GM19193 (cell line): Measurements from ENCODE around the gene CPAMD8.

Experiments used
- POLR2A ChIP-seq: IDR thresholded peaks from 4 replicates; pipeline ENCODE4 v1.6.1; 2011; ENCODE audit not compliant: insufficient read depth, insufficient read length; ENCODE audit errors: extremely low read depth

Gene CPAMD8

DNA sequence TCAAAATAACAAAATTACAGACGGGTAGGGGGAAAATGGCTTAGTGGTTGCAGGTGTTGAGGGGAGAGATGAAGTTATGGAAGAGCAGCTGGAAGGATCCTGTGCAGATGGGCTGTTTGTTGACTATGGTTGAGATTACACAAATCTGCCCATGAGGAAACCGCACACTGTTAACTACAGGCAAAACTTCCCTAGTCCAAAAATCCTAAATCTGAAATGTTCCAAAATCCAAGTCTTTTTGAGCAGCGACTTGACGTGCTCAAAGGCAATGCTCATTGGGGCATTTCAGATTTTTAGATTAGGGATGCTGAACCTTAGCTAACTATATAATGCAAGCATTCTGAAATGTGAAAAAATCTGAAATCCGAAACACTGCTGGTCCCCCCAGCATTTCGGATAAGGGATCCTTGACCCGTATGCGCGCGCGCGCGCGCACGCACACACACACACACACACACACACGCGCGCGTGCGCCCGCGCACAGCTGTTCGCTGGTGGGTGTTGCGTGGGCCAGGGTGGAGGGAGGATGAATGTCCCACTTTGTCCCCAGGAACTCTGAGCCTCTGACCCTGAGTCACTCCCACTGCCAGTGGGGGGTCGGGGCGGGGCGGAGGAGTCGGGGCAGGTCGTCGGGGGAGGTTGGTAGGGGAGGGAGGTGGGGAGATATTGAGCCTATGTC is 131.0 kb downstream of the CPAMD8 start:
- TF ChIP-seq POLR2A = no peak

DNA sequence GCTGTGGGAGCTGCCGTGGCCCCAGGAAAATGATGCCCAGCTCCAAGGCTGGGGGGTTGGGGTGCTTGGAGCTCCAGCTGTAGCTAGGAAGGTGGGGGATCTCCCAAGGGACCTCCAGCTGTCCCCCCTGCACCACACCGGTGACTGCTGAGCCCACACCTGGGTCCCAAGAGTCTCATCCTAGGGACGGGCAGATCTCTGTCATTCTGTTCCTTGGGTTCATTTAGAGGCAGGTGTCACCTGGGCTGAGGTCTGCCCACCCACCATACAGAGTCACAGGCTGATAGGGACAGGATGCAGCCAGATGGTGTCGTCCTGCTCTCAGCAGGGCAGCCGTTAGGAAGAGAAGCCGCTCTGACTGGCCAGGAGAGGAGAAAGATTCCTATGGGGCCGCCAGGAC is 132.5 kb downstream of the CPAMD8 start:
- no peak for TF ChIP-seq POLR2A

DNA sequence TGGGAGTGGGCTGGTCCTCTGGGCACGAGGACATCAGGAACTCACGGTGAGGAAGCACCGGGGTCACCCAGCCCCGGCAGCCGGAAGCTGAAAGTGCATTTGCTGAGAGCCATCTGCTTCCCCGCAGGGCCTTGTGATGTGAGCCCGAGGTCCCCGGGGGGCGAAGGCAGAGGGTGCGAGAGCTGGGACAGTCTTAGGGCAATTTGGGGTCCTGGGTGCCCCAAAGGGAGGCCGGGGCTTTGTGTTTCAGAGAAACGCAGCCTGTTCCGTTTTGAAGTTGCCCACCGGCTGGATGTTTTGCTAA is 133.0 kb downstream of the CPAMD8 start:
- peak; percentile 6 for TF ChIP-seq POLR2A

DNA sequence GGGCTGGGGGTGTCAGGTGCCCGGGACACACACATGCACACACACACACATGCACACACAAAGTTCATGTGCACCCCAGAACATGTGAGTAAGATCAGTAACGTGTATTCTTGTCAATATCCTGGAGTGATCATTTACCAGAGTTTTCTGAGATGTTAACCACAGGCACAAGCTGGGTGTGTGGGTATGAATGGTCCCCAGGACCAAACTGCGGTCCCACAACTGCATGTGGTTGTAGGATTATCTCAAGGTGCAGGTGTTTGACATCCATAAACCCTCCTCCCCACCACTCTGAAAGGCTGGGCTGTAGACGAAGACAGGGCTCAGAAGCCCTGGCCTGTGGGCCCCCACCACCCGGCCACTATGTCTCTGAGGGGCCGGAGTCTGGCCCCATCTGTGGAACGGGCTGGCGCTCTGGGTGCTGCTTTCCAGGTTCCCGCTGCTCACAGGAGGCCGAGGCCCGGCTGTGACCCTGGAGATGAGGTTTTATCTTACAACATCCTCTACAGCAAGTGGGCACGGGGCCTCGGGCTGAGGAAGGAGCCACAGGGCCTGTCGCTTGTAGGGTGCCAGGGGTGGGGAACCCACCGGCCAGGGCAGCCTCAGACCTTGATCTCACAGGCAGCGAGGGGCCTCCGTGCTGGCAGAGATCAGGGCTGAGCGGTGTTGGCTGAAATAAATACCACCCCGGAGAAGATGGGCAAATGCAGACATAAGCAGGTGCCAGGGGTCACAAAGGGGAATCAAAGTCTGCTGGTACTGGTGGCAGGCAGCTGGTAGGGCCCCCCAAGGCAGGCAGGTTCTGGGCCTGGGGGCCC is 133.5 kb downstream of the CPAMD8 start:
- TF ChIP-seq POLR2A = peak; percentile 15

DNA sequence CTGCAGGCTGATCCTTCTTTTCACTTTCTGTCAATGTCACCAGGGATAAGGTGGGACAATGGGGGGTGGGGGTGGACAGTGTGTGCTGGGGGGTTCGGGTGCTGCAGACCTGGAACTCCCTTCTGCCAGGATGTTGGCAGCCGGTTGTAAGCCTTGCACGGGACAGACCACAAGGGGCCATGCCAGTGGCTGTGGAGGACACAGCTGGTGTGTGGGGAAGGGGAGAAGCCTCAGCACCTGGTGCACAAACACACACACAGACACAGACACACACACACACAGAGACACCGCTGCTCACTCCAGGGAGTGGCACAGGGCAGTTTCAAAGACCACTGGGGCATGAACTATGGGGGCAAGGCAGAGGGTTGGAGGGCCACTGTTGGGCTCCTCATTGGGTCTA is 134.2 kb downstream of the CPAMD8 start:
- no peak for TF ChIP-seq POLR2A

DNA sequence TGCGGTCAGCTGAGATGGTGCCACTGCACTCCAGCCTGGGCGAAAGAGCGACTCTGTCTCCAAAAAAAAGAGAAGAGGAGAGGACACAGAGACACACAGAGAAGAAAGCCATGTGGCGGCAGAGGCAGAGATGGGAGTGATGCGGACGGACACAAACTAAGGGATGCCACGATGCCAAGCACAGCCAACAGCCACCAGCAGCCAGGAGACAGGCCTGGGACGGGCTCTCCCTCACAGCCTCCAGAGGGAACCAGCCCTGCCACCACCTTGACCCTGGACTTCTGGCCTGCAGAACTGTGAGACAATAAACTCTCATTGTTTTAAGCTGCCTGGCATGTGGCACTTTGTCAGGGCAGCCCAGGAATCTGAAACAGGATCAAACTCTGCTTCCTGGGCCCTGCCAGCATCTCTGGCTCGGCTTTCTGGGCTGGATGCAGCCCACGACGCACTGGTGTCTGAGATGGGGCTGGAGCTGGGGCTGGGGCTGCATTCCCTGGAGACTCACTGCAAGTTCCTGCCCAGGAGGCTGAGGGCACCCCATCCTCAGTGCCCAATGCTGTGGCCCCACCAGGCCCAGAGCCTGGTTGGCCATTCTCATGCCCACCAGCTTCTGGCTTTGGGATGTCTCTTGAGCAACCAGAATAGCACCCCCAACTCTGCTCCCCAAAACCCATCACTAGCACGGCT is 134.8 kb downstream of the CPAMD8 start:
- TF ChIP-seq POLR2A = no peak

DNA sequence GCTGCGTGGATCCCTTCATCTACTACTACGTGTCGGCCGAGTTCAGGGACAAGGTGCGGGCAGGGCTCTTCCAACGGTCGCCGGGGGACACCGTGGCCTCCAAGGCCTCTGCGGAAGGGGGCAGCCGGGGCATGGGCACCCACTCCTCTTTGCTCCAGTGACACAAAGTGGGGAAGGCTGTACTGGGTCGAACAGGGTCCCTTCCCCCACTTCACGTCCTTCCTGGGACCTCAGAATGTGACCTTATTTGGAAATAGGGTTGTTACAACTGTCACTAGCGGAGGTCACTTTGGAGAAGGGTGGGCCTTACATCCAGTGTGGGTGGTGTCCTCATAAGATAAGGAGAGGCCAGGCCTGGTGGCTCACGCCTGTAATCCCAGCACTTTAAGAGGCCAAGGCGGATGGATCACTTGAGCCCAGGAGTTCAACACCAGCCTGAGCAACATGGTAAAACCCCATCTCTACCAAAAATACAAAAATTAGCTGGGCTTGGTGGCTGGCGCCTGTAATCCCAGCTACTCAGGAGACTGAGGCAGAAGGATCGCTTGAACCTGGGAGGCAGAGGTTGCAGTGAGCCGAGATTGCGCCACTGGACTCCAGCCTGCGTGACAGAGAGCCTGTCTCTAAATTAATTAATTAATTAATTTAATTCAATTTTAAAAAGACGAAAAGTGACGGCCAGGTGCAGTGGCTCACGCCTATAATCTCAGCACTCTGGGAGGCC is 136.0 kb downstream of the CPAMD8 start:
- no peak for TF ChIP-seq POLR2A

DNA sequence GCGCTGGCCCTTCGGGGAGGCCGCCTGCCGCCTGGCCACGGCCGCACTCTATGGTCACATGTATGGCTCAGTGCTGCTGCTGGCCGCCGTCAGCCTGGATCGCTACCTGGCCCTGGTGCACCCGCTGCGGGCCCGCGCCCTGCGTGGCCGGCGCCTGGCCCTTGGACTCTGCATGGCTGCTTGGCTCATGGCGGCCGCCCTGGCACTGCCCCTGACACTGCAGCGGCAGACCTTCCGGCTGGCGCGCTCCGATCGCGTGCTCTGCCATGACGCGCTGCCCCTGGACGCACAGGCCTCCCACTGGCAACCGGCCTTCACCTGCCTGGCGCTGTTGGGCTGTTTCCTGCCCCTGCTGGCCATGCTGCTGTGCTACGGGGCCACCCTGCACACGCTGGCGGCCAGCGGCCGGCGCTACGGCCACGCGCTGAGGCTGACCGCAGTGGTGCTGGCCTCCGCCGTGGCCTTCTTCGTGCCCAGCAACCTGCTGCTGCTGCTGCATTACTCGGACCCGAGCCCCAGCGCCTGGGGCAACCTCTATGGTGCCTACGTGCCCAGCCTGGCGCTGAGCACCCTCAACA is 136.6 kb downstream of the CPAMD8 start:
- no peak for TF ChIP-seq POLR2A

DNA sequence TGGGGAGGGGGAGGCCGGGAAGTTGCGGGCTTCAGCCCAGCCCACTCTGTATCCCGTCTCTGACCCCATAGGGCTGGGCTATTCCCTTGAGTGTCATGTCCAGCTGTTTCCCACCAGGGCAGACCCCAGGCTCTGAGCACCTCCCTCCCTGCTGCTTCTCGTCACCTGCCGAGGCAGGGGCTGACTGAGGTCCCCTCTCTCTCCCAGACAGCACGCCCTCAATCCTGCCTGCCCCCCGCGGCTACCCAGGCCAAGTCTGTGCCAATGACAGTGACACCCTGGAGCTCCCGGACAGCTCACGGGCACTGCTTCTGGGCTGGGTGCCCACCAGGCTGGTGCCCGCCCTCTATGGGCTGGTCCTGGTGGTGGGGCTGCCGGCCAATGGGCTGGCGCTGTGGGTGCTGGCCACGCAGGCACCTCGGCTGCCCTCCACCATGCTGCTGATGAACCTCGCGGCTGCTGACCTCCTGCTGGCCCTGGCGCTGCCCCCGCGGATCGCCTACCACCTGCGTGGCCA is 137.2 kb downstream of the CPAMD8 start:
- TF ChIP-seq POLR2A = no peak

DNA sequence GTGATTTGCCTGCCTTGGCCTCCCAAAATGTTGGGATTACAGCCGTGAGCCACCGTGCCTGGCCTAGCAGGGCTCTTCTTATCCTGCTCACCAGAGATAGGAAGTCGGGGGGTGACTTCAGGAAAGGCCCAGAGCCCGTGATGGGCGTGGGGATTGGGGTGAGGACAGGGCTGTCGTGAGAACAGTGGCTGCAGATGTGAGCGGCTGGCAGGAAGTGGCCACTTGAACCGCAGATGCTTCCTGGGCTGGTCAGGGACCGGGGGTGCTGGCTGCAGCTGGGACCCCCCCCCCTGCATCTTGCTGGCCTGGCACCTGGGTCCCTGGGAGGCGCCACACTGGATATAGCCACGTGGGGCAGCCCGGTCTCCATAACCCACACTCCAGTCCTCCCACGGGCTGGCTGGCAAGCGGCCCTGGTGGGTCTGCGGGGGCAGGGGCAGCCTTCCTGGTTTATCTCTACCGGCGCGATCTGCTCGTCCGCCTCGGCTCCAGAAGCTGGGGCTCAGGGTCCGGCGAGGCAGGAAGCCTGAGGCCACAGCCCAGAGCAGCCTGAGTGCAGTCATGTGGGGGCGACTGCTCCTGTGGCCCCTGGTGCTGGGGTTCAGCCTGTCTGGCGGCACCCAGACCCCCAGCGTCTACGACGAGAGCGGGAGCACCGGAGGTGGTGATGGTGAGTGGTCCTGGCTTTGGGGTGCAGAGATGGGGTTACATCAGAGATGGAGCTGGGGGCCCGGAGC is 137.8 kb downstream of the CPAMD8 start, which contains the start of gene F2RL3:
Gene F2RL3 (plus strand): TSS at position 371 of the 737 bp plus-strand sequence. CDS start 191 bp downstream, at position 562.
- TF ChIP-seq POLR2A = peak; percentile 45

DNA sequence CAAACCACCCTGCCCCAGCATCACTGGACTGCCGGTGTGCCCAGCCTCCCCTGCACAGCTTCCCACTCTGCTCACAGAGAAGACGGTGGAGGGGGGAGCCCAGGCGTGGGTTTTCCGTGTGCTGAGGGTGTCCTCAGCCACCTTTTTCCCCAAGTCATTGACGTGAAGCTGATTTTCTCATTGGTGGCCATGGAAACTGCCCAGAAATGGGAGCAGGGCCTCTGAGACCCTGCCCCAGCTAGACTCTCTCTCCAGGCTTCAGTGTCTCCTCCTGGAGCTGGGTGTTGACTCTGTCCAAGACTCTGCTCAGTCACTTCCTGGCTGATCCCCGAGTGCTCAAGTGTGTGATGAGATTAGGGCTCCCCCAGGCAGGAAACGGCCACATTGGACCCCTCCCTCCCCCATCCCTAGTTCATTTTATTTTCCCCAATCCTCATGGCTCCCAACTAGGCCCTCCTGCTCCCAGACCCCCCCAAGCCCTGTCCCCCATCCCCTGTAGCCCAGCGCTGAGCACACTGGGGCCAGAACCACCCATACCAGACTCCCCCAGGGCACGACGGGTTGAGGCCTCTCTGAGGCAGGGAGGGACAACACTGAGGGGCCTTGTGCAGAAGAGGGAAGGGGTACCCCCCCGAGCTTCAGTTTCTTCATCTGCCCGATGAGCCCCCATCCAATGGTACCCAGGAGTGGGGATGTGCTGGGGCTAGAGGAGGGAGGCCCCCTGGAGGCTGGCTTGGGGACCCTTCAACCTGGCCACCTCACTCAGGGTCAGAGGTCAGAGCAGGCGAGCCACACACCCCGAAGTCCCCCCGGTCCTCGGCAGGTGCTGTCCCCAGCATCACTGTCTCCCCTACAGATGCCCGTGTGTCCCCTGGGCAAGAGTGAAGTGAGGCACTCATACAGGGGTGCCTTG is 139.0 kb downstream of the CPAMD8 start:
- no peak for TF ChIP-seq POLR2A

DNA sequence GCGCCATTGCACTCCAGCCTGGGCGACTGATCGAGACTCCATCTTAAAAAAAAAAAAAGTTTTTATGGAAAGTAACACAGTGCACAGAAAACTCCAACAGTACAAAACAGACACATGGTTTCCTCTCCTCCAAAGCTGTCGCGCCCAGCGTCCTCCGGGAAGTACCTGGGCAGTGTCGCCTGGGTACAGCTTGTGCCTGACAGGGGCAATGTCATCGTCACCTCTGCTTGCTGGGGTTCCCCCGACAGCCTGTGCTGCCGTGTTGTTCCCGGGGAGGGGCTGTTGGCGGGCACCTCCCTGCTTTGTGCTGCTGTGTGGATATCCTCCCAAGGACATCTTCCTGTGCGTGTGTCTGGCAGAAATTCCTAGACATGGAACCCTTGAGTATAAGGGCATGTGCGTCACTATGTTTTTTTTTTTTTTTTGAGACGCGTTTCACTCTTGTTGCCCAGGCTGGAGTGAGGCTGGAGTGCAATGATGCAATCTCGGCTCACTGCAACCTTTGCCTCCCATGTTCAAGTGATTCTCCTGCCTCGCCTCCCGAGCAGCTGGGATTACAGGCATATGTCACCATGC is 140.2 kb downstream of the CPAMD8 start:
- TF ChIP-seq POLR2A = no peak
